GM18505 (cell line): ENCODE measurements around the gene DENND1A.

Source experiments
- ATAC-seq: cut with Tn5 transposase; IDR thresholded peaks from one replicate; pipeline ENCODE4 v1.9.1; 2021; ENCODE audit not compliant: unreplicated experiment
- POLR2A ChIP-seq: IDR thresholded peaks from 4 replicates; pipeline ENCODE4 v1.6.1; 2011; ENCODE audit warnings: borderline replicate concordance; ENCODE audit not compliant: insufficient read depth, insufficient read length; ENCODE audit errors: extremely low read depth

Gene DENND1A

GRCh38 chr9:123776708-123777537, 153.0 kb downstream of the DENND1A start:
- ATAC-seq = no peak

DNA sequence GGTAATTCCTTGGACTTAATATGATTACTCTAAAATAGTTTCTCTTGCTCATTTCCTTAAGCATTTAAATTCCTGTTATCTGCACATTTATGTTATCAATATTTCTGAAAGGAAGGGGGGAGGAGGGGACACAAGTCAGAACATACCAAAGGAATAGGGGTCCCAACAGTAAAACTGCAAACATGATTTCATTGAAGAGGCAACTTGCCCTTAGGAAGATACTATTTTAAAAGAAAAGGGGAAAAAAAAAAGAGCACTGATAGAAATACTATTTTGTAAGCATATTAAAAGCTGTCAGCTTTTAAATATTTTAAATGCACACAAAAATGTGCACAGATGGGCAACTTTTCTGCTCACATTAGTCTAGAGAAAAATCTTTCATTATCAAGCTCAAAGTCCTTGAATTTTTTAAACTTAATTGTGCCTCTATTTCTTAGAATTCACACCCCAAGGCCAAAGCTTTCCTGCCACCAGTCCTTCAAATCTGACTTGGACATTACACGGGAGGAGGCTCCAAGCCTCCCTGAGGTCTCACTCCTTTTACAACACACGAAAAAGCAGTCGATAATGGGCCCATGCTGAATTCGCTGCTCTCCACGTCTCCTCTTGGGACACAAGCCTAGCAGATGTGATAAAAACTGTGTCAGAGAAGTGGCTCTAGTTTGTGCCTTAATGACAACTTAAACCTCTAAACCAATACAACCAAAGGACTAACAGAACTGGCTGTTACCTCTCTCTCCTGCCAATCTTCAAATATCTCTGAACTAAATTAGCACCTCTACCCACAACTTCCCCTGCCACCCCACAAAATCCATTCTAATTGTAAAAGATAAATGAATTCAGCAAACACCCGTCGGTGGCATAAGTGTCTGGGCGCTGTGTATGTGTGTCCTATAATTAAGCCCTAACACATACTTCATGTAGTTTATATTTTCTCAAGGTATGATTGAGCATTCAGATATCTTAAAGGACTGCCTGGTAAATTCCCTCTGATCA, 154.3 kb downstream of the DENND1A start:
- no peak for TF ChIP-seq POLR2A
- ATAC-seq = no peak

More at GRCh38 chr9:123776708-123777537, 153.0 kb downstream of the DENND1A start:
- no peak for TF ChIP-seq POLR2A

GRCh38 chr9:123773783-123774182, 156.1 kb downstream of the DENND1A start:
- no peak for TF ChIP-seq POLR2A
- ATAC-seq = no peak

DNA sequence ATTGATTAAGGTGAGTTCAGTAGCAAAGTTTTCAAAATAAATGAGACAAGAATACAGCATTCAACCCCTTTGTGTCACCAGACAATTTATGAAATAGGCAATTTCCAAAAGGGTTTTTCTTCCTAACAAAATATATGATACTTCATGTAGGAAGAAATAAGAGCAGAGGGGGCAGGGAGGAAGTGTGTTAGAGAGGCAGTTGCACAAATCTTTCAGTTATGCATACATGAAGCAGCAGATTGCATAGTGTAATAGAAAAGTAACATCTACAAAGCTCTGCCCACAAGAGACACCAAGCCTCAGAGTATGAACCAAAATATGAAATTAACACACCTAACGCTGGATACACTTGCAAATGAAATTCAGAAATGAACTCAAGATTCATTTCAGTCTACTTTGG, 157.0 kb downstream of the DENND1A start:
- ATAC-seq = no peak
- TF ChIP-seq POLR2A = no peak

DNA sequence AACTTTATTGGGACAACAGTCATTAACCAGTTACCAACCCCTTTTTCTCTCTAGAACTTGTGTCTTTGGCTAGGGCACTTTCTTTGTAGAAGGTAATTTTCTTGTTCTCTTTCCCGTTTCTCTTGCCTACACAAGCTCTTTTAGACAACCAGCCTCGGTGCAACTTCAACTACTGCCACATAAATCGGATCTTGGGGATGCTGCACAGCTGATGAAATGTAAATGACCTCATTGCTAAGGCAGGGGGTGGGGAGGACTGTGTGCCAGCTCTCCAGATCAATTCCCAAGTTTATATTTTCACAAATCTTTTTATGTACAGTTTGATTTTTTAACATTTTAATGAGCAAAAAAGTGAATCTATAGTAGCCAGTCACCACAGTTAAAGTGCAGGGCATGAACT, 157.6 kb downstream of the DENND1A start:
- no peak for ATAC-seq
- no peak for TF ChIP-seq POLR2A

DNA sequence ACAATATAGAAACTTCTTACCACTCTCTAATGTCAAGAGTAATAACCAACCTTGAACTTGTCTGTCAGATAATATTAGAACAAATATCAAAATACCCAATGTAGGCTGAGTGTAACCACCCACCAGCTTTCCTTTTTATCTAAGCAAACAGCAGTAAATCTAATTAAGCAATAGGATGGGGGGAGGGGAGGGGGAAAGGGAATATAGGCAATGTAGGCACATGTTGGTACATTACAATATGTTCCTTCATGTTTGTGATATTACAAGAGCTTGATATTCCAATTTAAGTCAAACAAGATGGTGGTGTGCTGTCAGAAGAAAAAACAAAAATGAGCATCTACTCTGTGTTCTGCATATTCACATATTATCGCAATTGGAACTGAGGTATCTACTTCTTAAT, 158.2 kb downstream of the DENND1A start:
- no peak for TF ChIP-seq POLR2A
- no peak for ATAC-seq

- no peak for ATAC-seq
- no peak for TF ChIP-seq POLR2A
These were observed 160.2 kb downstream of the DENND1A start for GRCh38 chr9:123769719-123770118.

DNA sequence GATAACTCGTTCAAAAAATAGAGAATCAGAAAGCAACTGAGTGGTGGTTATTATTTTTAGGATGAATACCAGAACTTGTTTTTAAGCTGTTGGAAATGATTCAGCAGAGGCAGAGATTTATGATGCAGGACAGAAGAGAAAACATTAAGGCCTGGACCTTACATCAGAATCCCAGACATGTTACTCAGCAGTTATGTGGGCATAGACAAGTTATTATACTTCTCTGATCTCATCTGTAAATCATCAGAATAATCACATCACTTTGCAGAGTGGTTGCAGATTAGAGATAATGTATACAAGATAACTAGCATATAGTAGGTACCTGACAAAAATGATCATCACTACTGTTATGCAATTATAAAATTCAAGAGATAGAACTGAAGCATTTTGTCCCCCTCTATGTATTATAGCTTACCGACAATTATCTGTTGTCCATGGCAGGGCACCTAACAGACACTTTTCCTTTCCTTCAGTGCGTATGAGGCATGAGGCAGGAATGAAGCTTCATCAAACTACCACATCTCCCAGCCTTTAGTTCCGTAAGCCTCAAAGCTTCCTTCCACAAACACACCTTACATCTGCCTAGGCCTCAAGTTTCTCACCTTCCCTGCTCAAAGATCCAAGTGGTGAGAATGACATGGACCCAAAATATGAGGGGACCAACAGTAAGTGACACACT, 165.9 kb downstream of the DENND1A start:
- TF ChIP-seq POLR2A = no peak
- no peak for ATAC-seq

GRCh38 chr9:123761905-123762605, 167.9 kb downstream of the DENND1A start:
- no peak for ATAC-seq
- no peak for TF ChIP-seq POLR2A

DNA sequence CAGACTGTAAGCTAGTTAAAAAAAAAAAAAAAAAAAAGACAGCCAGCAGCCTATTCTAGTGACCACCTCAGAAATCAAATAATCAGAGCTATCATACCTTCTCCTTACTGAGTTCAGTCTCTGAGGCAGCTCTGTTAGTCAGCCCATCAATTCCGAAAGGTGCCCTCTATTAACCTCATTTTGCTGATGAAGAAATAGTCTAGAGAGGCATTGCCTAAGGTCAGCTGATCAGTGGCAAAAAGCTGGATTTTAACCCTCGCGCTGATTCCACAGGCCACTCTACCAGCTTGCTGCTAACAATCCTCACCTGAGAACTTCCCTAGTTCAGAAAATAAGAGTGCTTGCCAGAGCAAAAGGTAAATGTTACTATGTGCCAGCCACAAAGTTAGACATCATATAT, 172.0 kb downstream of the DENND1A start:
- TF ChIP-seq POLR2A = no peak
- ATAC-seq = no peak

DNA sequence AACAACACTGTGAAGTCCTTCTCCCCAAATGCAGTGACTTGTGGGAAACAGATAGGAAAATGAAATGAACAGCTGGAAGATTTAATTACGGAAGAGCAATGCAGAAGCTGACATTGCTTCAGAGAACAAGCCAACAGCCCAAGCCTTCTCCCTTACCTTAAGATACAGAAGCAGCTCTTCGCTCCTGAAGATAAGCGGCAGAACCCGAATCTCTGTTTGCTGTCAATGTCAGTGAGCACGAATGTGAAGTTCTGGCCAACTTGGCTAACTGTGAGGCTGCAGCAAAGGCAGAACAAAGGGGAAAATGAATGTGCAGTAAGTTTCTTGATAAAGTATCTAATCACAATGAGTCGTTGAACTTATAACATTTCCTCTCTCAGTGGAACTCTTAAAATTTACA, 172.4 kb downstream of the DENND1A start:
- no peak for ATAC-seq
- no peak for TF ChIP-seq POLR2A

GRCh38 chr9:123756484-123757106, 173.3 kb downstream of the DENND1A start:
- ATAC-seq = no peak
- no peak for TF ChIP-seq POLR2A

DNA sequence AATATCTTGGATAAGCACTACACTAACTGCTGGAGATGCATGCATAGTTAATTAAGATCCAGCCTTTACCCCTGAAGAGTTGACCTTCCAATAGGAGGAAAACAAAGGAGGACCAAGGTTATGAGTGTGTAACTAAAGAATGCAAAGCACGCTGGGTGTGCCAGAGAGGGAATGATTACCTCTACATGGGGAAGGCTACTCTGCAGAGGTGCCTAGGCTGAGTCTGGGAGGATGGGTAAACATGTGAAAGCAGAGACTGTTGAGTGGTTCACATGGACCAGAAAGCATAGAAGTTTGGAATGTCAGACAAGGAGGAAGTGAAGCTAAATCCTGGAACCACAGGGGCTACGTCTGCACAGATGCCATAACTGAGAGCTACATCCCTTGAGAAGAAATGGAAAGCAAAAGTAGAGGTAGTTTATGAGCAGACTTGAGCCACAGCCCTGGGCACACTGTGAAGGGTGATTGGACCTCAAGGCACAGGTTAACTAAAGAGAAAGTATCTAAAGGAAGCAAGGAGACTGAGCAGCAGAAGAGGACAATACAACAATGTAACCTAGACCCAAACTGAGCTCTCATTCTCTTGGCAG, 176.2 kb downstream of the DENND1A start:
- TF ChIP-seq POLR2A = no peak
- ATAC-seq = no peak

DNA sequence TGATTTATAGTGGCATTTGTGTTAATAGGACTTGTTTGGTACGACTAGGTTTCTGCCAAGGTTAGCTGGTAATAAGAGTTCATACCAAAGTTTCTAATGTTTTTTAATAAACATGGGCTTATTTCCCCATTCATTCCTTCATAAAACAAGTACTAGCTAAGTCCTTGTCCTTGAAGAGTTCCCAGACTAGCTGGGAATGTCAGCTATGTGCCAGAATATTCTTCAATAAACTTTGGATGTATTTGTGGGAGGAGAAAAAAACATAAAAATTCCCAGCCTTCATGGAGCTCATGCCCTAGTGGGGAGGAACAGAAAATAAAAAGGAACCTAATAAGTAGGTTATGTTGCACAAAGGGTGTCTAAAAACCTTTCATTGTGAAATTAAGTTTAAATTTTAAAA, 176.9 kb downstream of the DENND1A start:
- TF ChIP-seq POLR2A = no peak

More for the DNA sequence above, 176.9 kb downstream of the DENND1A start:
- no peak for ATAC-seq
